GM21529 (cell line): Measurements from ENCODE around the gene ZNF599.
"Not testable (repeated sequence)": the region's sequence is repeated elsewhere in the genome, so short reads cannot be mapped to it uniquely, and the experiment has no call there.

Experiments
- ATAC-seq: cut with Tn5 transposase; IDR thresholded peaks from one replicate; pipeline ENCODE4 v1.9.1; 2021; ENCODE audit not compliant: unreplicated experiment

Gene ZNF599

DNA sequence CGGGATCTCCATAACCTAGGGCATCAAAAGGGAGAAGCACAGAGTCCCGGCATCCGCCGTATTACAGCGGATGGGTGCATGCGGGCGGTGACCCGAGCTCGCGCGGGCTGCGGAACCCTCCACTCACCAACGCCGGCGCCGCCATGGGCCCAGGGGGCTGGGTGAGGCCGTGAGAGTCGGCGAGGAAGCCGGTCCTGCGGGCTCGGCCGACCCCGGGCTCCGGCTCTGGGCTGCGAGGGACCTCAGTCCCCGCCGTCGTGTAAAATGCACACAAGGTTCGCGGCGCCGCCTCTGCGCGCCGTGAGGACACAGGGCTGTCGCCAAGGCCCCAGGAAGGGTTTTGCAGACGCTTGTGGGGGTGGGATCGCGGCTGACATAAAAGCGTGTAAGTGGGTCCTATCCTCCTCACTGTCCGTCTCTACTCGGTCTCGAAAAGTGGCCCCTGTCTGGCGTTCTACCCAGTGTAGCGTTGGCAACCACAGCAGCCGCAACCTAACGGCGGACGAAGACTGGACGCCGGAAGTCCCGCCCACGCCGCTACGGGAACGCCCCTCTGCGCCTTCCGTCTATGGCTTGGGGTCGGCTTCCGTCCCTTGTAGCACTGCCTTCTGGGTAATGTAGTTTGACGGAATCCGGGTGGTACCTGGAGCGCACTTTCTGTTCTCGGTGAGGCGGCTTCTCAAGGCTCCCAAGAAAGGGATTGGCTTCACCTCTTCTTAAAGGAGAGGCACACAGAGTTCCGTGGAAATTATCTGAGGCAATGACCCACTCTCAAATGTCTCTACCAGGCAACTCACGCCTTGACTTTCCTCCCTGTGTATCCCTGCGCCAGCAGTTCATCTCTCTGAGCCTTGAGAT lies at the start of gene ZNF599:
ZNF599 (minus strand) TSS at position 519 of the 858 bp plus-strand sequence; CDS start at position 145, 374 bp downstream.
- peak; percentile 95 for ATAC-seq

- no peak for ATAC-seq
Observed at GRCh38 chr19:34818270-34818669, 45.3 kb upstream of the ZNF599 start.

GRCh38 chr19:34816708-34817107 lies 43.7 kb upstream of the ZNF599 start:
- ATAC-seq = no peak

- ATAC-seq = no peak
Observed at GRCh38 chr19:34808566-34808965, 35.6 kb upstream of the ZNF599 start.

DNA sequence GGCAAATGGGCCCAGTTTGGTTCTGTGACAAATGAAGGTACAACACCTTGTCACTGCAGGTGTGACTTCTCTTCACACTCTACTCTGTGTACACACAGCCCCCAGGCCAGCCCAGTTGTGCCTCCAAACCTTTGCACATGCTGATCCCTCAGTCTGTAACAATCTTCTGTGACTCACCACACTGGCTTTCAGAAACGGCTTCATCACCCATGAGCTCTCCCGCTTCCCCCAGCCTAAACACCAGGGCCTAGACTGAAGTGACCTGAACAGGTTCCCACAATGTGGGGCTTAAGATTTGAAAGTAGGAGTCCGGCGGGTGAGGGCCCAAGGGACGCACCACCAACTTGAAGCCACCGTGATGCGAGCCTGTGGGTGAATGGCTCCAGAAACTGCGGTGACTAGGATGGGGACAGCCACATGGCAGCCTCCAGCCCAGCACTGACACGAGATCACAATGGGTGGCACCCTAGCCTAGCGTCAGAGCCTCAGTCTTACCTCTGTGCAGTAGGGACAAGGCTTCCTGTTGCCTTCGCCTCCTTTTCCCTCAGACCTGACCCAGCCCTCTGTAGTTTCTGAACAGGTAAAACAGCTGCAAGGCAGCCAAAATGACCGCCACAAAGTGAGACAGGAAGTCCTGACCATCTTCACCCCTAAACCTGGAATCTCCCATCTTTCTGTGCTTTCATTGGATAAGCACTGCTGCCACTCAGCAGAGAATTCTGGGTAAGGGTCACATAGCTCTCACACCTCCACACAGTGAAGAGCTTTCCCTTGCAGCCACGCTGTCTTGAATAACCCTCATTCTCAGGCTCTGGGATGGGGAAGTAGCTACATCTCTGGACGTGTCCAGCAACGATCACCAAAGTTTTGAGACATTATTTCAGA lies 34.2 kb upstream of the ZNF599 start:
- ATAC-seq = no peak

DNA sequence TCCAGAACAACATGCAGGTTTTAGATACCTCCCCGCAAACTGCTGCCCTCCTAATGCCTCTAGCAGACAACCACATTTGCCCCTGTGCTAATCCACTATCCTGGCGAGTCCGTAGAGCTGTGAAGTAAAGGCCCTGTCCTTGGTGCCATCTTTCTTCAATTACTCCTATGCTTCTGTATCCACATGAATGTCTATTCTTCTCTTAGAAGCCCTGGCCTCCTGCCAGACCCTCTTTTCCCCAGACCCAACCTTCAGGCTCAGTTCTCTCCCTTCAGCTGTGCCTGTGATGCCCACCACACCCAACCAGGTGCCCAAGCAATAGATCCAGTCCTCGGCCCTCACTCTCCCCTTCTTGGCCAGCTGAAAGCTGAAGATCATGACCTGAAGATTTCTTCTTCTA lies 31.1 kb upstream of the ZNF599 start:
- ATAC-seq = no peak

DNA sequence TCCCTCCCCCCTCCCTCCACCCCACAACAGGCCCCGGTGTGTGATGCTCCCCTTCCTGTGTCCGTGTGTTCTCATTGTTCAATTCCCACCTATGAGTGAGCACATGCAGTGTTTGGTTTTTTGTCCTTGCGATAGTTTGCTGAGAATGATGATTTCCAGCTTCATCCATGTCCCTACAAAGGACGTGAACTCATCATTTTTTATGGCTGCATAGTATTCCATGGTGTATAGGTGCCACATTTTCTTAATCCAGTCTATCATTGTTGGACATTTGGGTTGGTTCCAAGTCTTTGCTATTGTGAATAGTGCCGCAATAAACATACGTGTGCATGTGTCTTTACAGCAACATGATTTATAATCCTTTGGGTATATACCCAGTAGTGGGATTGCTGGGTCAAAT lies 23.9 kb upstream of the ZNF599 start:
- not testable (repeated sequence) for ATAC-seq

DNA sequence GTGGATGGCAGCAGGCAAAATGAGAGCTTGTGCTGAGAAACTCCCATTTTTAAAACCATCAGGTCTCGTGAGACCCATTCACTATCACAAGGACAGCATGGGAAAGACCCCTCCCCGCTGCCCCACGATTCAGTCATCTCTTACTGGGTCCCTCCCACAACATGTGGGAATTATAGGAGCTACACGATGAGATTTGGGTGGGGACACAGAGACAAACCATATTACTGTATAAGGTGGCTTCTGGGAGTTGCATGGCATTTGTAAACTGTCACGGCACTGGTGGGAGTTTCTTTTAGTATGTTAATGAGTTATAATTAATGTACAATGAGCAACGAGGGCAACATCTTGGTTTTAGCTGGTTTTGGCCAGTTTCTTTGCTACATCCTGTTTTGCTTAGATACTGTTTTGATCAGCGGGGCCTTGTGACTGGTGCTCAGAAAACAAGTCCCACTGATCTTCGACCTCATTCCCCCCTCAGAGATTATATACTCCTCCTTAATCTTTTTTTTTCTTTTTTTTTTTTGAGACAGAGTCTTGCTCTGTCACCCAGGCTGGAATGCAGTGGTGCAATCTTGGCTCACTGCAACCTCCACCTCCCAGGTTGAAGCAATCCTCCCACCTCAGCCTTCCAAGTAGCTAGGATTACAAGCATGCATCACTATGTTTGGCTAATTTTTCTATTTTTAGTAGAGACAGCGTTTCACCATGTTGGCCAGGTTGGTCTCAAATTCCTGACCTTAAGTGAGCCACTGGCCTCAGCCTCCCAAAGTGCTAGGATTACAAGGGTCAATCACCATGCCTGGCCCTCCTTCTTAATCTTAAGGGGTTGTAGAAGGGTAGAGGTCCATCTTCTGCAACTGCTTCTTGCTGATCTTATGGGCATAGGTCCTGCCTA lies 21.3 kb upstream of the ZNF599 start:
- ATAC-seq = no peak

GRCh38 chr19:34793565-34793964 lies 20.6 kb upstream of the ZNF599 start:
- no peak for ATAC-seq

DNA sequence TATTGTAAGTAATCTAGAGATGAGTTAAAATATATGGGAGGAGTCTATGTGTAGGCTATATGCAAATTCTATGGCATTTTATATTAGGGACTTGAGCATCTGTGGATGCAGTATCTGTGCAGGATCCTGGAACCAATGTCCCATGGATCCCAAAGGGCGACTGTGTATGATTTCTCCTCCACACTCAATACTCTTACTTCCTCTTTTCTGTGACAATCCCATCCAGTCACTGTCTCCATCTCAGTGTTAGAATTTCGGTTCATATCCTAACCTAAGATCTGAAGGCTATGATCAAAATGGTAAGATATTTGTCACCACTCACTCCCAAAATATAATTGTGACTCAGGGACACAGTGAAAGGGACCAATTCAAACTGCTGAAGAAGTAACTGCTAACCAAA lies 15.1 kb upstream of the ZNF599 start:
- ATAC-seq = no peak

DNA sequence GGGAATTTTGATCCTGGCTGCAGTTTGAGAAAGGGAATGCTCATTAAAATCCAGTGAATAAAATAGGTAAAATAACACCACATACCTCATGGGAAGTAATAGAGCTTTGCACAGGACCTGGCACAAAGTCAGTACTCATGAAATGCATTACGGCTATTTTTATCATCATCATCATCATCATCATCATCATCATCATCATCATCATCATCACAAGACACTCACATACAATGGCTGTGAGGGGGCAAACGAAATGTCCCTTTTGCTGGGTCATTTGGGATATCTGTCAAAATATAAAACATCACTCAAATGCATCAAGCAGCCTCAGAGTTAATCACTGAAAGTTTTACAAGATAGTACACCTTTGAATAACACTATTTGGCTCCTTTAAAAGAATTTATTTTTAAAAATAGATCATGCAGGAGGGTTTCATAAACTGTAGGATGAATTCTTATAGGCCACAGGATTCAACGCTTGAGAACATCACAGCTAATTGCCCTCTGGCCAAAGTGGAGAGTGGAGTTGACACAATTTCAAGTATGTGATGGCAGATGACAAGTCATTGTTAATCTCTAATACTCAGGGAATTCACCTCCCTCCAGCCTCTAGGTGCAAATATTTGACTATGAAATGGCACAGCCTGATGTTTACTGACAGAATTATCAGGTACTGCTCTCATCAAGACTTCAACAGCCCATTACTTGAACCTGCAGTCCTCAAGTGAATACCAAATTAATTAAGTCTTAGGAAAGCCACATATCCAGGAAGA lies 14.2 kb upstream of the ZNF599 start:
- no peak for ATAC-seq

DNA sequence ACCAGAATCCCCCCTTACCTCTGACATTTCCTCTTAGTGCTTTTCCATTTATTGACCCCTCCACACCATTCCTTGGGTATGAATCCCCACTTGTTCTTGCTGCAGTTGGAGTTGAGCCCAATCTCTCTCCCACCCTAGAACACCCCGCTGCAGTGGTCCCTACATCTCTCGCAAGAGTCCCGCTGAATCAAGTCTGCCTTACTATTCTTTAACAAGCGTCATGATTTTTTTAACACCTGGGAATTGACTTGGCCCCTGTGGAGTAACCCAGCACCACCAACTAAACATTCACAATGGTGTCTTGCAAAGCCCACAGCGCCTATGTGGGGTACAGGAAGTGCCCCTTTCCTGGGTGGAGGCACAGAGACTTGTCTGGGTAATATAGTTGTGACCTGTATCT lies 13.2 kb upstream of the ZNF599 start:
- ATAC-seq = no peak

DNA sequence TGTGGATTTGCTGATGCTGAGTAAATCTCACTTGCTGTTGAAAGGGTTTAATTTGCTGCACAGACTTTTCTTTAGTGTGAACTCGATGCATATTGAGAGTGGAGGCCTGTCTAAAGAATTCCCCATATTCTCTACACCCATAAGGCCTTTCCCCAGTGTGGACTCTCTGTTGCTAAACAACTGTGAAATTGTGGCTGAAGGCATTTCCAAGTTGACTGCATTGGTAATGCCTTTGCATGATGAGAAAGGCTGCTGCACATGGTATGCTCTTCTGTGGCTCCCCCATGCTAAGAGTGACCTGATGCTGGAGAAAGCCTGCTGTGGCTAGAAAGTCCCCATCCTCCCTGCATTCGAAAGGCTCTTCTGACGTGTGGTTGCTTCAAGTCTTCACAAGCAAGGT lies 6.6 kb upstream of the ZNF599 start:
- no peak for ATAC-seq

DNA sequence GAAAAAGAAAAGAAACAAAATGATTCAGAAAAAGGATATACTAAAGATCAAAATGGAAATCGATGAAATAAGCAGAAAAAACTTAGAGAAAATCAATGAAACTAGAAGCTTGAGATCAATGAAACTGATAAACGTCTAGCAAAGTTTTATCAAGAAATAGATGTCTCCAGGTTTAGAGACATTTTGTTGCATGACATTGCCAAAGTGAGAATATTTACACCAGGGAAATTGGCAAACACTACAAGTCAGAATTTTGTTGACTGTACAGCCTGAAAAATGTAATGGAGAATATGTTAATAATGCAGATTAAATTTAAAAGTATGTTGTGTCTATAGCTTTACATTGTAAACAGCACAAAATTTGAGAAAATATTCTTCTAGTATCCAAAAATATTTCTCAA lies 5.3 kb upstream of the ZNF599 start:
- ATAC-seq = no peak

- no peak for ATAC-seq
Observed at GRCh38 chr19:34774857-34775256, 1.8 kb upstream of the ZNF599 start.

DNA sequence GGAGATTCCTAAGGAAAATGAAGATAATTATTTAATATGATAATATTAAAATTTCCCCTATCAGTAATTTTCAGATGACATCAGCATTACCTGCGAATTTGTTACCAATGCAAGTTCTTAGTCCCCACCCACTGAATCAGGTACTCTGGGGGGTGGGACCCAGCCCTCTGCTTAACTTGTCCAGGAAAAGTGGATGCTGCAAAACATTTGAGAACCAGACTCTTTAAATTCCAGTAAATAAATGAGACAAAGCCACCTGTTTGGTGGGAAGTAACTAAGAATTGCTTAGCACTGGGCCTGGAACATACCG lies 495 bp upstream of the ZNF599 start:
- no peak for ATAC-seq

- ATAC-seq = no peak
Observed at GRCh38 chr19:34767951-34768350, 5.1 kb downstream of the ZNF599 start.

DNA sequence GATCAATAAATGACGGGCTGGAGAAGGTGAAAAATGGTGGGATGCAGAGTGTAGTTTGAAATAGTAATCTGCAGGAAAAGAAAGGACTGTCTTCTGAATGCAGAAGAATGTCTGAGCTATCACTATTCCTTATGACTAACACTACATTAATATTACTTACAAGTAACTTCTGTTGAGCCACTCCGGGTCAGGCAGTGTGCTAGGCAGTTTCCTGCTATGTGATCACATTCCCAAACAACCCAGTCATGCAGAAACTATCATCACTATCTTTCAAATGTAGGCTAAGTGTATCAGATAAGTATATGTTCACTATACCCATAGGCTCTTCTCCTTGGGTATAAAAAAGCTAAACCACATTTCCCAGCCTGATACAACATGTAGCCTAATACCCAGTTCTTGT lies 6.6 kb downstream of the ZNF599 start:
- no peak for ATAC-seq

- no peak for ATAC-seq
Observed at GRCh38 chr19:34759218-34759917, 13.6 kb downstream of the ZNF599 start.

- ATAC-seq = no peak
Observed at GRCh38 chr19:34757441-34757840, 15.6 kb downstream of the ZNF599 start.
